Caki2 (cell line): ENCODE measurements around the gene ZNF415. TPM values are rescaled to one million over a fixed set of nuclear protein-coding genes. Genes with fewer than 3 reads are reported as not detected.

Experiments used
- DNase-seq: peaks from one replicate; pipeline ENCODE4 v3.0.0-alpha.2; 2015; ENCODE audit warnings: low read depth
- in situ Hi-C: cut with HindIII; loops from 2 replicates; pipeline ENCODE4 v1.10.0; 2016; ENCODE audit warnings: low sequenced_read_pairs, low pct_unique_long_range_greater_than_20kb, mixed read lengths
- total RNA-seq: library from RNA; depleted of rRNA; stranded (reverse); fragments of >200 nt; shearing (Covaris generic); gene quantifications from 2 replicates; pipeline ENCODE4 v1.2.3, GENCODE V29; 2014; ENCODE audit warnings: low replicate concordance; rRNA removed

ZNF415 gene
- total RNA-seq, 1 experiment from 2014 or later = not detected

DNA sequence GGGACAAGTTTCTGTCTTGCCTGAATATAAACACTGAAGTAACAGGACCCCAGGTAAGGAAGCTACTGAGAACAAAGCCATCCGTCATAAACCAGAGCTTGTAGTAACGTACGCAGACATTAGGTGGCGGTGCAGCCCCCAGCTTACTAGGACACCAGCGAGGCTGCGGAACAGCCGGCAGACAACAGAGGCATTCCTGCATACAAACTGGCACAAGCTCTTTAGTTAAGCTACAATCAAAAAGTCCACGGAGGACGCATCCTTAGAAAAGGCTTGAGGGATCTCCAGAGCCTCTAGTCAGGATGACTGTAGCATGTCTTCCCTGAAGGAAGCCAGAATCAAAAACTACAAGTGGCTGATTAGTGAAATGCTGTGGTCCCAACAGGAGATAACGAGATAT lies 55.7 kb downstream of the ZNF415 start:
- in situ Hi-C loops = no loop called here
- no peak for DNase-seq

DNA sequence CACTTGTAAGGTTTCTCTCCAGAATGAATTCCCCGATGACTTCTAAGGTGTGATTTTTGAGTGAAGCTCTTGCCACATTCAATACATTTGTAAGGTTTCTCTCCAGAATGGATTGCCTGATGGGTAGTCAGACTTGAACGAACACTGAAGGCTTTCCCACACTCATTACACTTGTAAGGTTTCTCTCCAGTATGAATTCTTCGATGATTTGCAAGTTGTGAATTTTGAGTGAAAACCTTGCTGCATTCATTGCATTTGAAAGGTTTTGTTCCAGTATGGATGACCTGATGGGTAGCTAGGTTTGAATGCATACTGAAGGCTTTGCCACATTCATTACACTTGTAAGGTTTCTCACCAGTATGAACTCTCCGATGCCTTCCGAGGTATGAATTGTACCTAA lies 63.9 kb downstream of the ZNF415 start:
- in situ Hi-C loops = no loop called here
- no peak for DNase-seq

DNA sequence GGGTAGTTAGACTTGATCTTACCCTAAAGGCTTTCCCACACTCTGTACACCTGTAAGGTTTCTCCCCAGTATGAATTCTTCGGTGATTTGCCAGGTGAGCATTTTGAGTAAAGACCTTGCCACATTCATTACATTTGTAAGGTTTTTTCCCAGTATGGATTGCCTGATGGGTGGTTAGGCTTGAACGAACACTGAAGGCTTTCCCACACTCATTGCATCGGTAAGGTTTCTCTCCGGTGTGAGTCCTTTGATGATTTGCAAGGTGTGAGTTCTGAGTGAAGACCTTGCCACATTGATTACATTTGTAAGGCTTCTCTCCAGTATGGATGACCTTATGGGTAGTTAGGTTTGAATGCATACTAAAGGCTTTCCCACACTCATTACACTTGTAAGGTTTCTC lies 64.5 kb downstream of the ZNF415 start:
- in situ Hi-C loops = no loop called here

DNA sequence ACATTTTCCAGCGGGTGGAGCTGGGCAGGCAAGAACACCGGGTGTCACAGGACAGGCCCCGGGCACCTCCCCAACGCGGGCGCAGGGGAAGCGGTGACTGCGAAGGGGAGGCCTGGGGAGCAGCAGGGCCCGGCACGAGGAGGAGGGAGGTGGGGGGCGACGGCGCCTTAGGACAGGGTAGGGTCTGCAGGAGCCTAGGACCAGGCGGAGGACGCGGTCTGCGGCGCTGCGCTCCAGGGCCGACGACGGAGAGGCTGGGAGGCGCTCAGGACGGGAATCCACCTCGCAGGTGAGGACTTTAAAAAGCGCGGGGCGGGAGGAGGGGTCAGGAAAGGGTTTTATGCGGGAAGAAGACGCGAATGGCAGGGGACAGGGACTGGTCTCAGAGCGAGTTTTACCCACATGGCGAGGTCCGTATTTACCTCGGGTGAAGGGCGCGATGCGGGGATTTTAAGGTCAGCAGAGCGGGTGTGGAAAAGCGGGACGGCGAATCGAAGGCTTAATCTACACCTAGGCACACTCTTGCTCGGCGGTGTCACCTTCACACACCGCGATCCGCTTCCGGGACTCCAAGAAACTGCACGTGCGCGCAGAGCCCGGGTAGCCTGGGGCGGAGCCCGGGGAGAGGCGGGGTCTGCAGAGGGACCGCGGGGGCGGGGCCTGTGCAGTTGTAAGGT lies 74.7 kb downstream of the ZNF415 start:
- in situ Hi-C loops = no loop called here

More for the DNA sequence above, 64.5 kb downstream of the ZNF415 start:
- no peak for DNase-seq

More for the DNA sequence above, 74.7 kb downstream of the ZNF415 start:
- DNase-seq = no peak

Other genes starting within 250 kb of the ZNF415 start
- 4.3 and 11.8 TPM in 2 replicates for gene ZNF320, start 235.3 kb downstream of the ZNF415 start, total RNA-seq
- gene ZNF888, start 209.5 kb downstream of the ZNF415 start, total RNA-seq = 2.8 and 4.3 TPM in 2 replicates
- 10.0 and 15.9 TPM in 2 replicates for gene ZNF816, start 170.0 kb downstream of the ZNF415 start, total RNA-seq
- not detected in 2 replicates for gene ERVV-1, start 119.0 kb downstream of the ZNF415 start, total RNA-seq
- not detected in 2 replicates for gene ERVV-2, start 88.2 kb downstream of the ZNF415 start, total RNA-seq
- 12.3 and 22.3 TPM in 2 replicates for gene ZNF160, start 29.5 kb downstream of the ZNF415 start, total RNA-seq
- gene ZNF347, start 26.1 kb upstream of the ZNF415 start, total RNA-seq = 0.54 and 5.2 TPM in 2 replicates
- gene ZNF665, start 60.4 kb upstream of the ZNF415 start, total RNA-seq = not detected in 2 replicates
- not detected in 2 replicates for gene ZNF677, start 122.0 kb upstream of the ZNF415 start, total RNA-seq
- not detected in 2 replicates for gene VN1R2, start 125.4 kb upstream of the ZNF415 start, total RNA-seq
- not detected in 2 replicates for gene VN1R4, start 134.8 kb upstream of the ZNF415 start, total RNA-seq
- gene ZNF845, start 200.8 kb upstream of the ZNF415 start, total RNA-seq = 3.8 and 8.2 TPM in 2 replicates
- gene ZNF525, start 232.8 kb upstream of the ZNF415 start, total RNA-seq = 3.0 and 3.7 TPM in 2 replicates